Measurements from ENCODE around the gene EDEM3. TPM values are rescaled to one million over a fixed set of nuclear protein-coding genes. Genes with fewer than 3 reads are reported as not detected.
"Not testable (repeated sequence)": the region's sequence is repeated elsewhere in the genome, so short reads cannot be mapped to it uniquely, and the experiment has no call there.

EDEM3 gene
- total RNA-seq, 2 donors from 2014 or later: 28.3 to 28.4 TPM

- Mint-ChIP-seq H3K27me3 (ENCODE audit: low read depth) (no peaks in the 10 kb centered on the region), H3K9me3 (no peaks in the 10 kb centered on the region), H3K4me1 (ENCODE audit: low read depth) (peaks cover 8% of the 10 kb centered on the region), H3K4me3 (no peak overlapping the region), H3K27ac (no peak overlapping the region), H3K36me3 (ENCODE audit: insufficient read depth in 2 of 2) (peaks cover 0 to 15% of the 10 kb centered on the region in 2 donors)
- DNase-seq (no peak), ATAC-seq (replicated peaks in 1 of 2) (no peak)
Measured at GRCh38 chr1:184696403-184696802, 58.3 kb downstream of the EDEM3 start.

- Mint-ChIP-seq H3K4me1 (ENCODE audit: low read depth) (peaks cover 8% of the 10 kb centered on the region), H3K9me3 (no peaks in the 10 kb centered on the region), H3K27ac (no peak overlapping the region), H3K27me3 (ENCODE audit: low read depth) (no peaks in the 10 kb centered on the region), H3K36me3 (ENCODE audit: insufficient read depth in 2 of 2) (peaks cover 0 to 15% of the 10 kb centered on the region in 2 donors), H3K4me3 (no peak overlapping the region)
- no peak for DNase-seq
- ATAC-seq (replicated peaks in 1 of 2): peak in 1 of 2 donors; percentile 38
Measured at GRCh38 chr1:184695023-184695422, 59.6 kb downstream of the EDEM3 start.

GRCh38 chr1:184693011-184693410 is 61.6 kb downstream of the EDEM3 start:
- DNase-seq (no peak), ATAC-seq (replicated peaks in 1 of 2) (no peak)
- Mint-ChIP-seq H3K27me3 (ENCODE audit: low read depth) (no peaks in the 10 kb centered on the region), H3K36me3 (ENCODE audit: insufficient read depth in 2 of 2) (peaks cover 0 to 8% of the 10 kb centered on the region in 2 donors), H3K27ac (no peak overlapping the region), H3K9me3 (no peaks in the 10 kb centered on the region), H3K4me3 (no peak overlapping the region), H3K4me1 (ENCODE audit: low read depth) (peaks cover 8% of the 10 kb centered on the region)

- Mint-ChIP-seq H3K4me3 (no peak overlapping the region), H3K36me3 (ENCODE audit: insufficient read depth in 2 of 2) (peaks cover 0 to 8% of the 10 kb centered on the region in 2 donors), H3K27ac (no peak overlapping the region), H3K27me3 (ENCODE audit: low read depth) (no peaks in the 10 kb centered on the region), H3K9me3 (no peaks in the 10 kb centered on the region), H3K4me1 (ENCODE audit: low read depth) (peaks cover 8% of the 10 kb centered on the region)
- DNase-seq: no peak
- ATAC-seq (replicated peaks in 1 of 2): no peak
Measured at GRCh38 chr1:184691719-184692324, 62.8 kb downstream of the EDEM3 start.

GRCh38 chr1:184686540-184686939 is 68.1 kb downstream of the EDEM3 start:
- Mint-ChIP-seq H3K4me1 (ENCODE audit: low read depth) (no peaks in the 10 kb centered on the region), H3K27me3 (ENCODE audit: low read depth) (no peaks in the 10 kb centered on the region), H3K4me3 (no peak overlapping the region), H3K36me3 (ENCODE audit: insufficient read depth in 2 of 2) (no peaks in the 10 kb centered on the region), H3K27ac (no peak overlapping the region), H3K9me3 (no peaks in the 10 kb centered on the region)
- DNase-seq: no peak
- no peak for ATAC-seq (replicated peaks in 1 of 2)

GRCh38 chr1:184685116-184685515 is 69.5 kb downstream of the EDEM3 start:
- Mint-ChIP-seq H3K27me3 (ENCODE audit: low read depth) (no peaks in the 10 kb centered on the region), H3K27ac (no peak overlapping the region), H3K4me3 (no peak overlapping the region), H3K4me1 (ENCODE audit: low read depth) (no peaks in the 10 kb centered on the region), H3K36me3 (ENCODE audit: insufficient read depth in 2 of 2) (peaks cover 3 to 4% of the 10 kb centered on the region in 2 donors), H3K9me3 (peaks cover 3 to 6% of the 10 kb centered on the region in 2 donors)
- no peak for DNase-seq
- no peak for ATAC-seq (replicated peaks in 1 of 2)

- Mint-ChIP-seq H3K36me3 (ENCODE audit: insufficient read depth in 2 of 2) (peaks cover 3 to 4% of the 10 kb centered on the region in 2 donors), H3K4me3 (no peak overlapping the region), H3K4me1 (ENCODE audit: low read depth) (no peaks in the 10 kb centered on the region), H3K27ac (no peak overlapping the region), H3K27me3 (ENCODE audit: low read depth) (no peaks in the 10 kb centered on the region), H3K9me3 (peaks cover 3 to 6% of the 10 kb centered on the region in 2 donors)
- DNase-seq: no peak
- no peak for ATAC-seq (replicated peaks in 1 of 2)
Measured at GRCh38 chr1:184684285-184685074, 70.2 kb downstream of the EDEM3 start.

- peaks cover 3 to 6% of the 10 kb centered on the region in 2 donors for H3K36me3 Mint-ChIP-seq (ENCODE audit: insufficient read depth in 2 of 2)
- no peak for ATAC-seq (replicated peaks in 1 of 2)
- H3K27ac Mint-ChIP-seq: no peak overlapping the region
Measured at GRCh38 chr1:184682956-184683355, 71.7 kb downstream of the EDEM3 start.

GRCh38 chr1:184680611-184681225 is 73.9 kb downstream of the EDEM3 start:
- H3K4me1 Mint-ChIP-seq (ENCODE audit: low read depth); H3K27ac Mint-ChIP-seq; H3K4me3 Mint-ChIP-seq; ATAC-seq (replicated peaks in 1 of 2); H3K36me3 Mint-ChIP-seq (ENCODE audit: insufficient read depth in 2 of 2); DNase-seq; H3K27me3 Mint-ChIP-seq (ENCODE audit: low read depth); H3K9me3 Mint-ChIP-seq: not testable (repeated sequence)

More at GRCh38 chr1:184682956-184683355, 71.7 kb downstream of the EDEM3 start:
- DNase-seq: no peak
- Mint-ChIP-seq H3K9me3 (peaks cover 3 to 6% of the 10 kb centered on the region in 2 donors), H3K4me3 (no peak overlapping the region), H3K4me1 (ENCODE audit: low read depth) (no peaks in the 10 kb centered on the region), H3K27me3 (ENCODE audit: low read depth) (no peaks in the 10 kb centered on the region)

GRCh38 chr1:184679472-184679871 is 75.2 kb downstream of the EDEM3 start:
- ATAC-seq (replicated peaks in 1 of 2); DNase-seq: not testable (repeated sequence)

GRCh38 chr1:184677344-184677743 is 77.3 kb downstream of the EDEM3 start:
- Mint-ChIP-seq H3K27me3 (ENCODE audit: low read depth) (peaks cover 9% of the 10 kb centered on the region), H3K9me3 (peaks cover 3 to 6% of the 10 kb centered on the region in 2 donors), H3K36me3 (ENCODE audit: insufficient read depth in 2 of 2) (peaks cover 3 to 6% of the 10 kb centered on the region in 2 donors), H3K4me3 (no peak overlapping the region), H3K4me1 (ENCODE audit: low read depth) (no peaks in the 10 kb centered on the region), H3K27ac (no peak overlapping the region)
- ATAC-seq (replicated peaks in 1 of 2) (no peak), DNase-seq (no peak)

More at GRCh38 chr1:184679472-184679871, 75.2 kb downstream of the EDEM3 start:
- H3K4me3 Mint-ChIP-seq; H3K36me3 Mint-ChIP-seq (ENCODE audit: insufficient read depth in 2 of 2); H3K4me1 Mint-ChIP-seq (ENCODE audit: low read depth); H3K9me3 Mint-ChIP-seq; H3K27ac Mint-ChIP-seq; H3K27me3 Mint-ChIP-seq (ENCODE audit: low read depth): not testable (repeated sequence)

GRCh38 chr1:184673305-184673704 is 81.4 kb downstream of the EDEM3 start:
- no peaks in the 10 kb centered on the region for H3K4me1 Mint-ChIP-seq (ENCODE audit: low read depth)
- H3K27ac Mint-ChIP-seq: no peak overlapping the region
- H3K27me3 Mint-ChIP-seq (ENCODE audit: low read depth): peaks cover 21% of the 10 kb centered on the region
- no peaks in the 10 kb centered on the region for H3K36me3 Mint-ChIP-seq (ENCODE audit: insufficient read depth in 2 of 2)
- DNase-seq (no peak), ATAC-seq (replicated peaks in 1 of 2) (no peak)
- H3K4me3 Mint-ChIP-seq: no peak overlapping the region
- no peaks in the 10 kb centered on the region for H3K9me3 Mint-ChIP-seq

- no peaks in the 10 kb centered on the region for H3K4me1 Mint-ChIP-seq (ENCODE audit: low read depth)
- H3K27ac Mint-ChIP-seq: no peak overlapping the region
- ATAC-seq (replicated peaks in 1 of 2): no peak
- no peaks in the 10 kb centered on the region for H3K36me3 Mint-ChIP-seq (ENCODE audit: insufficient read depth in 2 of 2)
- DNase-seq: no peak
- H3K27me3 Mint-ChIP-seq (ENCODE audit: low read depth): peaks cover 21% of the 10 kb centered on the region
- H3K9me3 Mint-ChIP-seq: no peaks in the 10 kb centered on the region
- H3K4me3 Mint-ChIP-seq: no peak overlapping the region
Measured at GRCh38 chr1:184672013-184672726, 82.5 kb downstream of the EDEM3 start.

Measured in activated T-cell treated with anti-CD3 and anti-CD28 coated beads, Interleukin-2, amount 50 U/mL, for 72 hours (primary cell).